ENCODE data around the gene LGR4. TPM values are rescaled to one million over a fixed set of nuclear protein-coding genes. Genes with fewer than 3 reads are reported as not detected.

The LGR4 gene
- total RNA-seq, 1 experiment from 2014 or later = 44.2 TPM

DNA sequence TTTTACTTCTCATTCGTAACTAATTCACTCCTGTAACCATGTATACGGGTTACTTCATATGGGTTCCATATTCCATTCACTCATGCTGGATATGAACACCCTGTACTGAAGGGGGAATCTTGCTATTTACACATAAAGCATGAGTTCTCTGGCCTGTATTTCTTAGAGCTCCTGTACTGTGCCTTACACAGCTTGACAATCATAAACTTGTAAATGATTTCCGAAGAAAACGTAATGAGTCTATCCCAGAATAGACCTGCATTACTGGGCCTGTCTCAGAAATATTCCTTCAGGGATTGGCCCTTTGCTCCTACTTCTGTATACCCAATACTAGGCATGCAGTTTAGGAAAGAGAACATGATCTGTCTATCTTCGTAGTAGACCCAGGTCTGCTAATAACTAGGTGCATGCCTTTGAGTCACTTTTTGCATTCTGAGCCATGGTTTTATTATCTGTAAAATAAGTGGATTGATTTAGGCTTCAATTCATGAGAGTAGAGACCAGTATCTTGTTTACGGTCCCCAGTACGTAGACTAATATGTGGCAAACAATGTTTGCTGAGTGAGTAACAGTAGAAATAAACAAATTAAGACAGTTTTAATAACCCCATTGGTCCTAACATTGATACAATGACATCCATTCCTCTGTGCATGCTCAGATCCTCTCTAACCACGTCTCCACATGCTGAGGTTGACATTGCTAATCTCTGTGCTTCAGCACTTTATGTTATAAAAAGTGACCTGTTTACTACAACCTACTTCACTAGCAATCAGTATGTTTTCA is 110.8 kb downstream of the LGR4 start:
- 0 out of 2 replicates have a peak, but pooled peaks cover 2% of the 10 kb centered on the region for H3K36me3 ChIP-seq
- DNase-seq = no peak
- no peaks in the 10 kb centered on the region for H3K9me3 ChIP-seq (replicated peaks)
- no peak overlapping the region for H3K27ac ChIP-seq
- H3K4me1 ChIP-seq = peaks cover 16% of the 10 kb centered on the region
- peak overlapping the region; percentile 71 for H3K4me3 ChIP-seq
- no peaks in the 10 kb centered on the region for H3K27me3 ChIP-seq

DNA sequence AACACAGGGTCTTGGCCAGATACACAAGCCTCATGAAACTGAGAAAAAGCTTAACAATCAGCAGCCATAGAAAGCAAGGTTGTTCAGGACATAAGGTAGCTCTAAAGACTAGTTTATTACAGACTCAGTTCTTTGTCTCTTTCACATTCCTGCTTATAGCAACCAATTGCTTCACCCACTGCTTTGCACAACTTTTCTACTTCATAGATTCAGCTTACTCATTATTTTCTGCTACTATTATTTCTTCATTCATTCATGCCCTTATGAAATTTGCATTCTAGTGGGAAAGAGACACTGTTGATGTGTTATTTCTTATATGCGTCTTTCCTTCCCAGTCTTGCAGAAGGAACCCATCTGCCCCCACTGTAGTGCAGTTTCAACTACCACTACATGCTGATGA is 114.3 kb downstream of the LGR4 start:
- no peak for DNase-seq
- no peaks in the 10 kb centered on the region for H3K27me3 ChIP-seq
- no peaks in the 10 kb centered on the region for H3K9me3 ChIP-seq (replicated peaks)
- H3K4me3 ChIP-seq = no peak overlapping the region
- H3K4me1 ChIP-seq = peaks cover 10% of the 10 kb centered on the region
- peaks cover 6% of the 10 kb centered on the region for H3K36me3 ChIP-seq
- H3K27ac ChIP-seq = no peak overlapping the region

DNA sequence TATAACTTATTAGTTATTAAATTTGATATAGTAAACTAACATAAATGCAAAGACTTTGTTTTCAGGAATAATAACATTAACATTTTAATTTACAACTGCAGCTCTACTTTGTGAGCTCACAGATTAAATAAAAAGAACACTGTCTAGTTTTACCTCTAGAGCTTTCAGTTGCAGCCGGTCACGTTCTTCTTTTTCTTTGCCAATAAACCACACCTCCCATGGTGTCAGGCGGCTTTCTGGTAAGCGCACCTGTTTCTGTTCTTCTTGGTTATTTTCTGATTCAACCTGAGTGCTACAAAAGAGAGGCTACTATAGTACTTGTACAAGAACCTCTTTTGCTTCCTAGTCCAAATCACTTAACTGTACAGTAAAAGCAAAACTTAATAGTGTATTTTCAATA is 115.3 kb downstream of the LGR4 start:
- Histone ChIP-seq H3K9me3 (replicated peaks) (no peaks in the 10 kb centered on the region), H3K27me3 (no peaks in the 10 kb centered on the region), H3K27ac (peak overlapping the region; percentile 11; the same call in 1 of the 2 replicates), H3K4me3 (no peak overlapping the region), H3K36me3 (peaks cover 6% of the 10 kb centered on the region), H3K4me1 (peaks cover 10% of the 10 kb centered on the region)
- DNase-seq = peak; percentile 74 to 88

DNA sequence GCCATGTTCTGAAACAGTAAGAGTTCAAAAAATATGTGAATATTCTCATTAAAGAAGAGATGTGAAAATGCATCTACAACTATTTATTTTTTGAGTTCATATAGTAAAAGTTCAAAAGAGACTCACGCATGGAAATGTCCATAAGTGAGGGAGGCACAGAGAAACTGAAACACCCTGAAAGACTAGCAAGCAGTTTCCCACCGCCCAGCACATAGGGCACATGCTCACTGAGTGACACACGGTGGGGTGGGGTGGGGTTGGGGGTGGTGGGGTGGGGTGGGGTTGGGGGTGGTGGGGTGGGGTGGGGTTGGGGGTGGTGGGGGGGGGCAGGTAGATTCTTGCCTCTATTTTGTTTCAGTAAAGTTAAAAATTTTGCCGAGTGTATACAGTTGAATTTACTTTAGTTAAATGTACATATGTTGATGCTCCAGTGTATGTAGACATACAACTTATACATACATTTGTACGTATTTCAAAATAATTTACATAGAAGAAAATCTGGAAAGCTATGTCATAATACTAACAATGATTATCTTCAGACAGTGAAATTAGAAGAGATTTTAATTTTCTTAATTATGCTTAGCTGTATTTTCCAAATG is 115.9 kb downstream of the LGR4 start:
- no peak for DNase-seq
- no peaks in the 10 kb centered on the region for H3K27me3 ChIP-seq

DNA sequence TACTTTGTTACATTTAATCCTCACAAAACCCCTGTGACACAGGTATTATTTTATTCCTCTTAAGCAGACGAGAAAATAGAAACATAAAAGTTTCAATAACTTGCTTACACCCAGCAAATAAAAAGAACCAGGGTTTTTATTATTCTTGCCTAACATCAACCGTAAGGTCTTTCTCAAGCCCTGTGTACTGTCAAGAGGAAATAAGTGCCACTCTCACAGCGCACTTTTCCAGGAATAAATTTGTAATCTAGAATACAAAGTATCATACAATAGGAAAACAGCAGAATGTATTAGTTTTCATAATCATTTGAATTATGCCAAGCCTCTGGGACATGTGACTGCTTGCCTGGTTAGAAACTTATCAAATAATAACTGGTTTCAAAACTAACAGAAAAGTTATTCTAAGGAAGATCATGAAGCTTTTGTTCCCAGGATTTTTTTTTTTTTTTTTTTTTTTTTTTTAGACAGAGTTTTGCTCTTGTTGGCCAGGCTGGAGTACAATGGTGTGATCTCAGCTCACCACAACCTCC is 117.0 kb downstream of the LGR4 start:
- Histone ChIP-seq H3K9me3 (replicated peaks) (no peaks in the 10 kb centered on the region), H3K4me3 (no peak overlapping the region), H3K27me3 (no peaks in the 10 kb centered on the region), H3K27ac (no peak overlapping the region), H3K4me1 (peaks cover 10% of the 10 kb centered on the region), H3K36me3 (peaks cover 6% of the 10 kb centered on the region)
- DNase-seq = no peak

More for the DNA sequence above, 115.9 kb downstream of the LGR4 start:
- peaks cover 10% of the 10 kb centered on the region for H3K4me1 ChIP-seq
- no peaks in the 10 kb centered on the region for H3K9me3 ChIP-seq (replicated peaks)
- H3K27ac ChIP-seq = no peak overlapping the region; the same call in 1 of the 2 replicates
- no peak overlapping the region for H3K4me3 ChIP-seq
- H3K36me3 ChIP-seq = peaks cover 6% of the 10 kb centered on the region

DNA sequence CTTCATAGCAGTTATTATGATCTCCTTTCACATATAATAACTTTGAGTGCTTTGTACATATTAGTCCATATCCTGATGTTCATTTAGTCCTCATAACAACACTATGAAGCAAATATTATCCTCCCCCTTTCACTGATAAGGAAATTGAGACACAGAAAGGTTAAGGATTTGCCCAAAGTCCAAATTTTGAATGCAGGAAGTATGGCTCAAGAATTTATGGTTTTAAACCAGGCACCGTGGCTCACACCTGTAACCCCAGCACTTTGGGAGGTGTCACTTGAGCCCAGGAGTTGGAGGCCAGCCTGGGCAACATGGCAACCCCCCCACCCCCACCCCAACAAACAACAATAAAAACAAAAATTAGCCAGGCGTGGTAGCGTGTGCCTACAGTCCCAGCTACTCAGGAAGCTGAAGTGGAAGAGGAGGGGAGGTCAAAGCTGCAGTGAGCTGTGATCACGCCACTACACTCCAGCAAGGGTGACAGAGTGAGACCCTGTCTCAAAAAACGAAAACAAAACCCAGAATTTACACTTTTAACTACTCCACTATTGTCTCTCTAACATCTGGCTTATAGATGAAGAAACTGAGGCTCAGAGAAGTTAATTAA is 118.1 kb downstream of the LGR4 start:
- no peak overlapping the region for H3K27ac ChIP-seq
- DNase-seq = no peak
- H3K9me3 ChIP-seq (replicated peaks) = no peaks in the 10 kb centered on the region
- no peak overlapping the region for H3K4me3 ChIP-seq
- peaks cover 15% of the 10 kb centered on the region for H3K36me3 ChIP-seq
- peaks cover 19% of the 10 kb centered on the region for H3K4me1 ChIP-seq
- H3K27me3 ChIP-seq = no peaks in the 10 kb centered on the region

DNA sequence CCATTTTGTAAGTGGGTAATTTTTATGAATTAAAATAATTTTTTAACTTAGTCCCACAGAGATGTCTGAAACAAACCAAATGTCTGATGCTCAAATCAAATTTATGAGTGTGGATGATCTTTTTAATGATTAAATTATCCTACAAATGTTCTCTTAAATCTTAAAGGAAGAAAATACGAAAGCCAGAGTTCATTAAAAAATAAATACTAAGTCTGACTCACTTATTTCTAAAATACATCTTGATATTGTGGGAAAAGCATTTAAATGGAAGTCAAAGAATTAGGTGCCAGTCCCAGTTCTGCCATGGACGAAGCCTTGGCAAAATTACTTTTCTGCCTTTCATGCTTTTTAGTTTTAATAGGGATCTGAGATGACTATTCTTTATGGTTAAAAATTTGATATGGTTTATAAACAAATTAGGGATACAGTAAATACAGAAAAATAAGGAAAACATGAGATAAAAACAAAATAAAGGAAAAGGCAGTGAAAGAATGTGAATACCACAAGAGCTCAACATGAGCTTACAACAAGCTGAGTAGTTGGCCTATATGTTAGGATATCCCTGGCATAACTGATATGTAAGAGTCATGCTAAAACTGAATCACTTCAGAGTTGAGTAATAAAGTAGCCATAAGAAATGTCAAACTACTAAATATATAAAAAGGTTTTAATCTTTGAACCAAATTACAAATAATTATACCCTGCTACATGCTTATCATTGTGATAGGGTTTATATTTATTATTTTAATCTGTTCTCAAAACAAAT is 118.8 kb downstream of the LGR4 start:
- Histone ChIP-seq H3K4me3 (no peak overlapping the region), H3K27me3 (no peaks in the 10 kb centered on the region), H3K36me3 (peaks cover 17% of the 10 kb centered on the region), H3K27ac (no peak overlapping the region), H3K9me3 (replicated peaks) (no peaks in the 10 kb centered on the region), H3K4me1 (peaks cover 26% of the 10 kb centered on the region)
- no peak for DNase-seq

DNA sequence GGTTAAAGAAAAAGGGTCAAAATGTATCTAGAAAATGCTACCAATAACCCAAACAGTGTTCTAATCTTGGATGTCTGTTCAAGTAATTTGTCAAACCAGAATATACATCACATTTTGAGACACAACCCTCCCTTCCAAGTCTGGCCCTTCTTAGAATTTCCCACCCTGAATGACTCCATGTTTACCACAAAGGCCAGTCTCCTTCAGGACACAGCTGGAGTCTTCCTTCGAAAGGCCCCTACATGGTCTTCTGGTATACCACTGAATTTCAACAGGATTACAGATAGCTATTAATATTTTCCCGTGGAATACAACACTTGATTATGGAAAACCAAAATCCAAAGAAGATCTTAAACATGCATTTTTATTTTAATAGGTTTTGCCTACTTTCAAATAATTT is 119.8 kb downstream of the LGR4 start:
- H3K4me3 ChIP-seq = no peak overlapping the region
- no peak for DNase-seq
- peaks cover 31% of the 10 kb centered on the region for H3K4me1 ChIP-seq
- H3K36me3 ChIP-seq = peaks cover 17% of the 10 kb centered on the region
- no peaks in the 10 kb centered on the region for H3K27me3 ChIP-seq
- H3K27ac ChIP-seq = no peak overlapping the region
- H3K9me3 ChIP-seq (replicated peaks) = no peaks in the 10 kb centered on the region

DNA sequence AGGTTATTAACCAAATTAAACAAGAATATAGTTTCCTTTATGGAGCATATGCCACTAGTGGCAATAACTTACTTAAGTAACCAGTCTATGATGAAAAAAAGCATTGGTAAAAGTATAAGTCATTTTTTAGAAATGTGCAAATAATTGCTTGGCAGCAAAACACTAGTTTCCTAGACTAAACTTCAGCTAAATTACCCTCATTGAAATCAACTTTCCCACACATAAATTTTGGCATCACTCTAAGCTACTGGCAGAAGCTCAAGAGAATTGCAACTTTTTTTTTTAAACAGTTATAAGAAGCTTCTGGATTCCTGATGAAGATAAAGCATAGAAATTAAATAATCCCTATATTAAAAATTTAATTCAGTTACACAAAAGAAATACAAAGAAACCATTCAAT is 122.1 kb downstream of the LGR4 start:
- no peak for DNase-seq
- Histone ChIP-seq H3K4me1 (peaks cover 34% of the 10 kb centered on the region), H3K27ac (no peak overlapping the region), H3K4me3 (no peak overlapping the region), H3K9me3 (replicated peaks) (no peaks in the 10 kb centered on the region), H3K27me3 (no peaks in the 10 kb centered on the region), H3K36me3 (peaks cover 15% of the 10 kb centered on the region)

DNA sequence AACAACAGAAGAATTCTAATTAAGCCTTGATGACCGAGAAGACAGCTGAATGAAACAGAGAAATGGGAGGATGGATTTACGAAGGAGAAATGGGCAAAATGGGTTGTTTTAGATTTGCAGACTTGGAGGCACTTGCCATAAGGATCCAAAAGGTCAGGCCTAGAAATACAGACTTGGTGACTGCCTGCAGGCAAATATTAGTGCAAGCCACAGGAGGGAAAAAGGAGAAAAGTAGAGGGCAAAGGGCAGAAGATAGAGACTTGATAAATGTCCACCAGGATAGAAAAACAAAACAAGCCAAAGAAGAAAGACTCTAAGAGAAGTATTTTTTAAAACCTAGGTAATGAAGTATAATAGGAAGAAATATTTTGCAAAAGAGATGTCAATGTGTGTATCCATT is 122.7 kb downstream of the LGR4 start:
- Histone ChIP-seq H3K27ac (no peak overlapping the region), H3K9me3 (replicated peaks) (no peaks in the 10 kb centered on the region), H3K27me3 (no peaks in the 10 kb centered on the region), H3K4me3 (no peak overlapping the region), H3K36me3 (peaks cover 11% of the 10 kb centered on the region), H3K4me1 (peaks cover 34% of the 10 kb centered on the region)
- no peak for DNase-seq

DNA sequence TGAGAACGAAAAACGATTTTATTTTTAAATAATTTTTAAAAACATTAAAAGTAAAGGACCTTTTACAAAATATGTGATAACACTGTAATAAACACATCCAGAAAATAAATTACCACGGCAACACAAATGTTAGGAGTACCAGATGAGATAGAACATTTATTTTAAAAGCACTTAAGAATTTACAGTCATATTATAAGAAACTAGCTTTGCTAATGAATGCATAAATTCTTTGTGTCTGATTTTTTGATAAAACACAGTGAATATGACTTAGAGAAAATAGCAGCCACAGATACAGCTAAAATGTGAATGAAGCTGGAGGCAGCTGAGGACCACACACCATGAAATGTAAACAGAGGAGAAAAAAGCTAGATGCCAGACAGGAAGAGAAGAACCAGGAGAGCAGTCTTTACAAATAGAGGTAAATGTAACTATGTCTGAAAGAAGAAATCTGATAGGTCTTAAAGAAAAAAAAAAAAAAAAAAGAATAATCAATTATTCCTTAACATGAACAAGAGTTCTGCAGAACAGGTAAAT is 124.2 kb downstream of the LGR4 start:
- DNase-seq = peak; percentile 49 to 79
- H3K27ac ChIP-seq = peak overlapping the region; percentile 61
- H3K9me3 ChIP-seq (replicated peaks) = no peaks in the 10 kb centered on the region
- no peaks in the 10 kb centered on the region for H3K27me3 ChIP-seq
- H3K4me3 ChIP-seq = no peak overlapping the region
- peaks cover 11% of the 10 kb centered on the region for H3K36me3 ChIP-seq
- H3K4me1 ChIP-seq = peaks cover 34% of the 10 kb centered on the region

DNA sequence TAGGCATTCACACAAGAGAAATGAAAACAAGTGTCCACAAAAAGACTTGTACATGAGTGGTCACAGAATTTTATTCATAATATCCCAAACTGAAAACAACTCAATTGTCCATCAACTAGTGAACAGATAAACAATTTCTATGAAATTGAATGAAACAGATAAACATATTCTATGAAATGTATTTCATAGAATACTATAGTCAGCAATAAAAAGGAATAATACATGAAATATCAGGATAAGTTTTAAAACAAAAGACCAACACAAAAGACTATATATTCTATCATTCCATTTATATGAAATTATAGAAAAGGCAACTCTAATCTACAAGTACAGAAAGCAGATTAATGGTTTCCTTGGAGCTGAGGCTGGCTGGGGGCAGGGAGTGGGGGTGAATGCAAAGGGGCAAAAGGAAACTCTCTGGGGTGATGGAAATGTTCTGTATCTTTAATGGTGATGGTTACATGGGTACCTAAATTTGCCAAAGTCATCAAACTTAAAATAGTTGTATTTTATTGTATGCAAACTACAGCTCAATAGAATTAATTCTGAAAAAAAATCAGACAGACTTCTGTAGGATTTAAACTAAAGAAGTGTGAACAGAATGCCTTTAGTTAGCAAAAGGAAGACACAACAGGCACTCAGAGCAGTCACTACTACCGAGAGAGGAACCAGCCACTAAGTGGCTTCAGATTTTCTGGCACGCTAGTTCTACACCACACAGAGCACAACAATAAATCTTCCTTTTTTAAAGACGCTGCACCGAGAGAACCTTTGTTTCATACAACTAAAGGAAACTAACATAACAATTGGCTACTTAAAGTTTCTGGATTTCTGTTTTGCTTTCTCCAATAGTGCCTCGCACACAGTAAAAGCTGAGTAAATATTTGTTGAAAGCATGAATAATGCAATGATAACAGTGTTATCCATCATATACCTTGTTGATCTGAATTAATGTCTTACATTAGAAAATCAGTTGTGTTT is 124.9 kb downstream of the LGR4 start:
- Histone ChIP-seq H3K4me1 (peaks cover 34% of the 10 kb centered on the region), H3K27ac (peak overlapping the region; percentile 61), H3K27me3 (no peaks in the 10 kb centered on the region), H3K36me3 (peaks cover 11% of the 10 kb centered on the region), H3K4me3 (peak overlapping the region; percentile 17; the same call in 1 of the 2 replicates), H3K9me3 (replicated peaks) (no peaks in the 10 kb centered on the region)
- DNase-seq = peak in 1 of 2 experiments; percentile 47

DNA sequence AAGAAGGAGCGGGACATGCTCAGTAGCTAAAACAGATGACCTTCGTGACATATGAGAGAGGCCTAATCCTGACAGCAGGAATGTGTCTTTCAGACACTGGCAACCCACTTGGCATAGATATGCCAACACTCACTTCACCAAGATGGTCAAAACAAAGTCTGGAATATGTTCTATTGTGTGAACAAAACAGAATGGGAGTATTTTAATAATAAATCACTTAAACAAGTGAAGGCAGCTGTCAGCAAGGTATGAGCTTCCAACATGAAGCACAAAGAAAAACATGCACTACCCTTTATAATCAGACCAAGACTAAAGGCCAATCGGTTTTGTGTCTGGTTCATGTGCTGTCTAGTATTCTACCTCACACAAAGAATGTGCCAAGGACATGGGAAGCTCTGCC is 132.6 kb downstream of the LGR4 start:
- no peaks in the 10 kb centered on the region for H3K27me3 ChIP-seq
- no peak overlapping the region for H3K4me3 ChIP-seq
- no peak for DNase-seq
- H3K4me1 ChIP-seq = no peaks in the 10 kb centered on the region
- H3K27ac ChIP-seq = no peak overlapping the region
- H3K36me3 ChIP-seq = peaks cover 30% of the 10 kb centered on the region
- H3K9me3 ChIP-seq (replicated peaks) = no peaks in the 10 kb centered on the region
